SHP77 (cell line): ENCODE measurements around the gene HSPG2.
"Not testable (repeated sequence)": the region's sequence is repeated elsewhere in the genome, so short reads cannot be mapped to it uniquely, and the experiment has no call there.

Source experiments
- DNase-seq, 2 experiments: peaks; one replicate each; lab custom pipeline; 2025; lab: John Stamatoyannopoulos, UW

The HSPG2 gene

DNA sequence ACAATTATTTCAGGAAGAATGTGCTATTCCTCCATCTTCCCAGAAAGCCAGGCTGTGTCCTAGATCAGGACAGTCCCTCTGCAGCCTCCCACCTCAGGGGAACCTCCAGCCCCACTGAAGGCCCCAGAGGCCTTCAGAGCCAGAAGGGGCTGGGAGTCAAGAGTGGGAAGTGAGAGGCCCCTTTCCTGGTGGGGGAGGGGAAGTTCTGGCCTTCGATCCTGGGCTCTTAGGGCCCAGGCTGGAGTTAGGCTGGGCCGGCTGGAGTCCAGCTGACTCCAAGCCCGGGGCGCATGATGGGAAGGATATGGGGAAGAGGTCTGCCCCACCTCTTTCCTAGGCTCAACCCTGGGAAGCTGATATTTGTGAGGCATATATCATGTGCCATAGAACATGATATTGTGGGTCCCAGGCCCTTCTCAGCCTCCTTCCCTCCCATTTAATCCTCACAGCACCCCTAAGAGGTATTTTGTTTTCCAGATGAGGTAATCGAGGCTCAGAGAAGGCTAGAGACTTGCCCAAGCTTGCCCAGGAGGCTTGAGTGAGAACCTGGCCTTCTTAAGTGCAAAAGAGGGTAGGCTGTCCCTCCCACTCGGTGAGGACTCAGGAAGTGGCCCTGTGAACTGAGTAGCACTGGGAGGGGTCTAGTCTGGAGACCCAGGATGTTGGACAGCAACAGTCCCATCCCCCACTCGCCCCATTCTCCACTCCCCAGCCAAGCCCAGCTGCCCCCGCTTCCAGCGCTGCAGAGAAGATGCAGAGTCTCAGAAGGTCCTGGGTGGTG, 18.6 kb upstream of the HSPG2 start:
- no peak for DNase-seq

DNA sequence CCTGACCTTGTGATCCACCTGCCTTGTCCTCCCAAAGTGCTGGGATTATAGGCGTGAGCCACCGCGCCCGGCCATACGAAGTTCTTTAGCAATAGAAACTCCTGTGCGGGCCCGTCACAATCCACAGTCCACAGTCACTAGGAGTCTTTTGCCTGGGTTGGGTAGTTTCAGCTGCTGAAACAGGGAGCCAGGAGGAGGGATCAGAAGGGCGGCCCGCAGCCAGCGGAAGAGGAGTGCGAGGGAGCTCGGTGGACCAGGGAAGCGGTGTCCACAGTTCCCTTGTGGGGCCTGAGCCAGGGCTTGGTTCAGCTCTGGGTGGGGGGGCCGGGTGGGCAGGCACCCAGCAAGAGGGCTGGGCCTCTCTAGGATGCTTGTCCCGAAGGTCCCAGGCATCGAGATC, 17.9 kb upstream of the HSPG2 start:
- DNase-seq: no peak

DNA sequence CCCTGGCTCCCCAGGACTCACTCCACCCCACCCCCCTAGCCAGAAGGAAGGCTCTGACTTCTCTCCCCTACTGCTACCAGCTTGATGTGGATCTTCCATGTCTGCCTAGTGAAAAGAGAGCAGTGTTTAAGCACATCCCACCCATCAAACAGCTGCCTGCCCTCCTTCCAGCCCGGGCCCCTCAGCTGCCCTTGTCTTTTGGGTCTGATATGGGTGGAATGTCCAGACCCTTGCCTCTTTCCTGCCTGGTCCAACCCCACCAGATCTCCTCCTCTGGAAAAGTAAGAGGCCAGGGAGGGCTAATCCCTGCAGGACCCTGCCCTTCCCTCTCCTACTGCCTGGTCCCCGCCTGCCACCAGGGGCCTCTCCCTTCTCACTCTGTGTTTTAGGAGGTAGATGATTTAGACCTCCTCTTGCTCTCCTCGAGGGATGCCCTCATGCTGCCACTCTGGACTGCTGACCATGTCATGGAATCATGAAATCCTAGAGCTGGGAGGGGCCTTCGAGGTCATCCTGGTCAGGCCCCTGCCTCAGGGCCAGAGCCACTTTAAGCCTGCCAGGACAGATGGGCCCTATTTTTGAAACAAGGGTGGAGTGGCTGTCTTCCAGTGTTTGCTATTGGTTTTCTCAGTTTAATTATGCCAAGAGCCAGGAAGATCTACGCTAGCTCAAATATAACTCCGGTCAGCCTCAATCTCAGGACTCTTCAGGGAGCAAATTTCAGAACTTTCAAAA, 15.8 kb upstream of the HSPG2 start:
- no peak for DNase-seq

DNA sequence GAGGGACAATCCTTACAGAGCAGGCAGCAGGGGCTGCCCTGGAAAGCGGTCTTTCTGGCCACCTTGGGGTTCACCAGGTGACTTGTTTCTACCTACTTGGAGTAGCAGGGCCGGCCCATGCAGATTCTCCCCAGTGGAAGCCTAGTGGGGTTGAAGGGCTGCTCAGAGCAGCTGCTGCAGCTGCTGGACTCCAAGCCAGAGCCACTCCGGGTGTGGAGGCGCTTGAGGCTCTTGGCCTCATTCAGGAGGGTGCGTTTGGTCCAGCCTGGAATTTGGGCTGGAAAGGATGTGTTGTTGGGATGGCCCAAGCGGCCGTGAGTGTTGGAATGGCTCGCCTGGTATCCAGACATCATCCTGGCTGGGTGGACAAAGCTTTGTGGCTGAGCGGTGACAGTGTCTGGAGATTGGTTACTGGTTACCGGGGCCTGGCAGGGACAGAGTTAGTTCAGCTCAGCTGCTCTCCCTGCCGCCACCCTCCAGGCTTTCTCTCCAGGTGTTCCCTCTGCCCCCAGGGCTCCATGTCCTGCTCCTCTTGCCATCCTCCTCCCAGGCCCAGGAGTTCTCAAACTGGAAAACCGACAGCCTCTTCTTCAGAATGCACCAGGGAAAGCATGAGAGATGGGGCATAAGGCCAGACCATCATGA, 14.2 kb upstream of the HSPG2 start:
- no peak for DNase-seq

DNA sequence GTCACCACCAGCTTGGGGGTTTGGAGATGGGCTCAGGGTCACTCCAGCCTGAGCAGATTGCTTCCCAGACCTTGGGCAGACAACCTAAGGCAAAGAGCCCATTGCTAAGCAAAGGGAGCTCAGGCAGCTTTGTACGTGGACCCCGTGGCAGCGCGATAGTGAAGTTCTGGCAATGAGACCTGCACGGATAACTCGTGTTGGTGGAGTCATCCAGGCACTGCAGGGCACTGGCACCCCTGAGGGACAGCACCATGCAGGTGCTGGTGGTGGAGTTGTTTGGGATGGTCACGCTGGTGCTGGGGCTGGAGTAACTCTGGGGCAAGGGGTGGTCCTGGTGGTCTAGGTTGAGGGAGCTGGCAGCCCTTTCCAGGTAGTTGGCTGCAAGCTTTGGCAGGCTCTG, 13.6 kb upstream of the HSPG2 start:
- no peak for DNase-seq

DNA sequence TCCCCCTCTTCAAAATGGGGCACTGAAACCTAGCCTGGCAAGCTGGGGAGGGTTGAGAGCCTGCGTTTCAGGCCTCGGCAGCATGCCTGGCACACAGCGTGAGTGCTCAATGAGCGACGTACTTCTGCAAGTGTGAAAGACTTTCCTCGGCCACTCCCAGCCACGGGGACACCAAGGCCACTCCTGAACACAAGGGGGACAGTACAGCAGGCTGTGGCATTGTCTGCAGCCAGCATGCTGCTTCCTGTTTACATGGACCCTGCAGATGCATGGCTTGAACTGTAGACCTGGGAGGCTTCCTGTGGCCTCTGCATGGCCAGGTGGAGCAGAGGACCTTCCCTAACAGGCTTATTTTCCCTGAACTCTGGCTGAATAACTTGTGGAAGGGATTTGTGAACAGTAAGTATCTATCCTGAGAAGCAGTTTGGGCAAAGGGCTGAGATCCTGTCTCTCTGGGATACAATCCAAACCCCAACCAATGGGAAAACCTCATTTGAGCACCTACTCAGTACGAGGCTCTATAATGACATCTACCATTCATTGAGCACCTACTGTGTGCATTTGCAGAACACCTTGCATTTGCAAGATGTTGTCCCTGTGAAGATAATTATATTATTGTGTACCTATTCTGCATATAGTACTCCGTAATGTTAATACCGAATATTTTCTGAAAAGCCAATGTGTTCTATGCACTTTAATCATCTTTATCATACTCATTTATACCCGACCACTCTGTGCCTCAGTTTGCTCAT, 9.9 kb upstream of the HSPG2 start:
- no peak for DNase-seq

DNA sequence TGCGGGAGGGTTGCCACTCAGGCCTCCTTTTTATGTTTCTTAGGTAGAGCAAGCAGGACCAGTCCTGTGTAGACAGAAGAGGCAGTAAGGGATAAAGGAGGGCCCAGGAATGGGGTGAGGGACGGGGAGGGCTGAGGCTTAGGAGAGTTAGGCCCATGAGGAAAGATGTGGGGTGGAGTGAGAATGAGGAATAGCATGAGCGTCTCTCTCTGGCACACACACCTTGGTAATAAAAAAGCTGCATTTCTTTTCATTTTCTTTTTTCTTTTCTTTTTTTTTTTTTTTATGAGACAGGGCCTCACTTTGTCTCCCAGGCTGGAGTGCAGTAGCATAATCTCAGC, 7.6 kb upstream of the HSPG2 start:
- no peak for DNase-seq

DNA sequence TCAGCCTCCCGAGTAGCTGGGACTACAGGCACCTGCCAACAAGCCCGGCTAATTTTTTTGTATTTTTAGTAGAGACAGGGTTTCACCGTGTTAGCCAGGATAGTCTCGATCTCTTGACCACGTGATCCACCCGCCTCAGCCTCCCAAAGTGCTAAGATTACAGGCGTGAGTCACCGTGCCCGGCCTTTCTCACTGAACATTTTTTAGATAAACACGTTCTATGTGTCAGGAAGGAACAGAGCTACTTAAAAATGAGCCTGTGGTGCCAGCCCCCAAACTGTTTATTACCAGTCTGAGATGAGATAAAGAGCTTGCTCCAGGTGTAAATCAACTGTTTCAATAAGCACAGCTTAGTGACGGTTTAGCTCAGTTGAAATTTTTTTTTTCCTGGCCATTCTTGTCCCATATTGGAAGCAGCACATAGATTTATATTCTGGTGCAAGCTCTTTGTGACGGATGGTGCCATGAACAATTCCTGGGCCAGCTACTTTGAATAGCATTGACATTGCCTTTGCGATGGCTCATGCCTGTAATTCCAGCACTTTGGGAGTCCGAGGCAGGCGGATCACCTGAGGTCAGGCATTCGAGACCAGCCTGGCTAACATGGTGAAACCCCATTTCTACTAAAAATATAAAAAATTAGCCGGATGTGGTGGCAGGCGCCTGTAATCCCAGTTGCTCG, 6.0 kb upstream of the HSPG2 start:
- not testable (repeated sequence) for DNase-seq

DNA sequence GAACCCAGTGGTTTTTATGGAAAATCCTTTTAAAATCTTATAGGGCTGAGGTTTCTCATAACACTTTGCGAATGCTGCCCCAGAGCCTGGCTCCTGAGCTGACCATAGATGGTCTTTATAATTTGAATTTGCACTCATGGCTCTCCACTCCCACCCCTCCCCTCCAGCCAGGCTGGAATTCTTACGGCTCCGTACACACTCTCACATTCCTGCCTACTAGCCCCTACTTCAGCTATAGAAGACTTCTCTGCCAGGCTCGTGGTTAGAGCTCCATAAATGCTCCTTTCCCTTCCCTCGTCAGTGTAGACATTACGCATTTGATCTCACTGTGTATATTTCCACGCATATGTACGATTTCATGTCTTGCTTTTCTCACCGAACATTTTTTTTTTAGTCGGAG, 5.4 kb upstream of the HSPG2 start:
- DNase-seq: no peak

DNA sequence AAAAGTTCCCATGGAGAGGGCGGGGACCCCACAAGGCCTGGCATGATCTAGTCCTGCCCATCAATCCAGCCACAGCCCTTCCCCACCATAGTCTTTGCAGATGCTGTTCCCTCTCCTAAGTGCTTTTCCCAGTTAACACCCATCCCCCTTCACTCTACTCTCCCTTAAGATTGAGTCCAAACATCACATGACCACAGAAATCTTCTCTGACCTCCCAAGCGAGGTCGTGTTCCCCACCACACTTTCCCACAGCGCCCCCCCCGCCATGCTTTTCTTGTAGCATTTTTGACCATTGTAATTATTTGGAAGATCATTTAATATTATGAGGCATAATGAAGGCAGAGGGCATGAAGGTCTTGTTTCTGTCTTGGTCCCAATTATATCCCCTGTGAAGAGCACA, 4.3 kb upstream of the HSPG2 start:
- DNase-seq: no peak

DNA sequence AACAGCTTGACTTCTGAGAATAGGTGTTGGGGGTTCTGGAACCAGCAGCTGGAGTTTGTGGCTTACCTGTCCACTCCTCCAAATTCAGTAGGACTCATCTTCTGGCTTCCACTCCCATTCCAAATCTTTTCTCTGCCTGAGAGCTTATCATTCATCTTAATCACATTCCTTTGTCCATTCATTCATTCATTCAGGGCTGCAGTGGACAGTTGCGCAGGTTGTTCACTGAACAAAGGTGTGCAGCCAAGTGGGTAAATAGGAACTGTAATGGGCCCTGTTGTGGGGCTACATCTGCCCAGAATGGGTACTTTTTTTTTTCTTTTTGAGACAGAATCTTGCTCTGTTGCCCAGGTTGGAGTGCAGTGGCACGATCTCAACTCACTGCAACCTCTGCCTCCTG, 3.4 kb upstream of the HSPG2 start:
- no peak for DNase-seq

DNA sequence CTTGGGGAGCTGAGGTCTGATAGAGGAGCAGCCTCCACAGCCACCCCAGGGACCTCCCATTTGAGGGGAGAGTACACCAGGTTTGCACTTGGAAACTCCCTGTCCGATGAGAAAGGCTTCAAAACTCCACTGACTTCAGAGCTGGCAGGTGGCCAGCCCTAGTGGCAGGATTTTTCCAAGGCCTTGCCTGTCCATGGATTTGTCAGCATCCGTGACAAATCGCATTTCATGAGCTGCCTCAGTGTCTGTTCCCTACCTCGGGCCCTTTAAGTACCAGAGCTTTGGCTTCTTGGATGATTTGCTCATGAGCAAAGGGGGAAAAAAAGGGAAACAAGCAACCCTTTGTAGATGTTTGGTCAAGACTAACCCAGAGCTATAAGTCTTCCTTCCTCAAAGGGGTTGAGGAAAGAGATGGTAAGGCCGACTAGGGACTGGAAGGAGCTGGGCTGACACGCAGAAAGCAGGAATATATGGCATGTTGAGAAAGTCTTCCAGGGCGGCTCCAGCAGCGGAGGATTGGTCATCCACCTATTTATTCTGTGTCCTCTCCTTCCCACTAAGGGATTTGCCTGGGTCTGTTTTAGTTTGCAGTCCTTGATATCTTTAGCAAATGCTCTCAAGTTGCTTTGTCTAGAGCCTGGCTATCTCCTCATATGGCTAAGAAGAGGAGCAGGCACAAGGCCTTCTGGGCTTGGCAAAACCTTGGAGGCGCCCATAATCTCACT, 2.7 kb upstream of the HSPG2 start:
- DNase-seq: peak; percentile 21 to 38

DNA sequence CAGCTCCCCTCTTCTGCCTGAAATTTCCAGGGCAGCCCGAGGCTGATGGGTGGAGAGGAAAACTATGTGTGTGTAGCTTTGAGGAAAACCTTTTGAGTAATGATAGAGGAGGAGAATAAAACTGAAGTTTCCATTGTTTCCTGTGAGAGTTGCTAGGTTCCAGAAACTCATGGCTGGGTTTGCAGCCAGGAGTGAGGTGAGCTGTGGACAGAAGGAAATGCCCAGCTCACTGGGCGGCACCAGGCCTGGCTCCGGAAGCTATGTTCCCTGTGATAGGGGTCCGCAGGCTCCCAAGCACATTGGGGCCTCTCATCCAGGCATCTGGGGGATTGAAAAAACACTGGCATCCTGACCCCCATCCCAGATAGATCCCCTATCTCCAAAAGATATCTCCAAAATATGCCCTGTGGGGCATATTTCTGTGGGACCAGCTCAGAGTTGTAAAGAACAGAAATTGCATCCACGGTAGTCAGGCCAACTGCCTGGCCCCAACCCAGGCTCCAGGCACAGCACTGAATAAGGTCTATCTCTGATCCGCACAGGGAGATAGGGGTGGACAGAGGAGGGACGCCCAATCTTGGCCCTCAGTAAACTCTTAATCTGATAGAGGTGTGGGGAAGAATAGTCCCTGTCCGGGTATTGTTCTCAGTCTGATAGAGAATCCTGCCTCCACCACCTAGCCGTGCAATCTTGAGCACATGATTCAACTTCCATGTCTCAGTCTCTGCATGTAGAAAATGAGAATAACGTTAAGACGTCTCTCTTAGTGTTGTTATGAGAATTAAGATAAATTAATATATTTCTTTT, 1.8 kb upstream of the HSPG2 start:
- DNase-seq: no peak

DNA sequence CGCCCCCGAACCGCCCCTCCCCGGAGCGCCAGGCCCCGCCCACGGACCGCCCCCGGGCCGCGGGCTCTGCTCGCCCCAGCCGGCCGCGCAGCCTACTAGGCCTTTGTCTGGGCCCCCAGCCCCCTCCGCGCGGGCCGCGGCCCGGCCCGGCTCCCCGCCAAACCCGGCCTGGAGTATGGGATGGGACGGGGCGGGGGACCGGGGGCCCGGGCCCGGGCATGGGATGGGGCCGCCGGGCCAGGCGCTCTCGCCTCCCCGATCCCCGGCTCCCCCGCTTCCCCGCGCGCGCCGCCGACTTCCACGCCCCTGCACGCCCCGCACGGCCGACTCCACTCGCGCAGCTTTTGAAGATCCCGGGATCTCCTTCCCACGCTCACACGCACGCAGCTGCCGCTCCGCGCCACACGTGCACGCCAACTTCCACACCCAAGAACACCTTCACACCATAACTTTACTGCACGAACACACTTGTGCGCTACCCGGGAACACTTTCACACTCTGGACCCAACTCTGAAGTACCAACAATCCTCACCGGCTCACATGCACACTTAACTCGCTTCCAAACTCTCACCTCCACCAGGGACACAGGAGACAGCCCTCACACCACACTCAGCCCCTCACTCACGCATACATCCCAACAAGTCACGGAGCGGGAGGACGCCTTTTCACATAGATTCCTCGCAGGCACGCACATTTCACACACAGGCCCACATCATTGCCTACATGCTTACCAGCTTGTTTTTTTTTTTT, 437 bp upstream of the HSPG2 start:
- peak; percentile 38 to 55 for DNase-seq

DNA sequence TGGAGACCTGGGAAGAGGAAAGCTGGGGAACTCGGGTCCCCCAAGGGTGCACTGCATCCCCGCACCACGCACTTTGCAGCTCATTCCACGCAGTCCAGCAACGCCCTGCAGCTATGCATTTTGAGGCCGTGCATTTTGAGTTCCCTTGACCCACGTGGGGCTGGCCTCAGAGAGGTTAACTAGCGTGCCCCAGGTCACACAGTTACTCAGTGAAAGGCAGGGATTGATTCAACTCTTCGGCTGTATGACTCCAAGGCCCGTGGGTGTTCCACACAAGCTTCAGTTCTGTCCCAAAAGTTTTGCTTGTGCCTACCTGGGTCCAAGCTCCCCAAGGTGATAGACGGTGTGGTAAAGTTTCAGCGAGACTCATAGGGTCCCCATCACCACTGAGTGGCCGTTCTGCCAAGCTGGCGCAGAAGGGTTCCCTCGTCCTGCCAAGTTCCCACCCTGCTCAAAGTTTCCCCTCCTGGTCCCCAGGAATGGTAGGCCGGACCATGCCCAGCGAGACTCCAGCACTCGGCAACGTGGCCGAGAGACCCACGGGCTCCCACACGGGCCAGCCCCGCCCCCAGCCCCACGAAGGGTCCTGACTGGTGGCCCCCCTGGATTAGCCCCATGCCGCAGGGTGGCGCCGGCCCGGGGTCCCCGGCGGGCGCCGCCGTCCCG, 611 bp downstream of the HSPG2 start:
- no peak for DNase-seq

DNA sequence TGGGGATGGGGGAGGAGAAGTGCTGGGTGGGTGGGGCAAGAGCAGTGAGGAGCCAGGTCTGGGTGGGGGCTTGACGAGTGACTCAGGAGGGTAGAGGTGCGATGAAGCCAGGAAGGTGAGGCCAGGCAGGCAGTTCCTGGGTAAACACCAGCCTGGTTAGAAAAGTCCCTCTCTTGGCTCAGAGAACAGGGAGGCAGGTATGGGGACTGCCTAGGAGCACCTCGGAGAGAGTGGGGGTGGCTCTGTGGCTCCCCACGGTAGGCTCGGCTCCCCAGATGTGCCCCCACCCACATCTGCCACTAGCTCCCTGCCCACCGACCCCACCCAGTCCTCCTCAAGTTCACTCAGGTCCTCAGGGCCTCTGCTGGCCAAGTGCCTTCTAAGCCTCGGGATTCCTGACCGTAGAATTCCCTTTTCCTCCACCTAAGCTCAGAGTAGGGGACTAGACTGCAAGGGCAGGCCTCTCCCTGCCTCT, 1.2 kb downstream of the HSPG2 start:
- DNase-seq: no peak

DNA sequence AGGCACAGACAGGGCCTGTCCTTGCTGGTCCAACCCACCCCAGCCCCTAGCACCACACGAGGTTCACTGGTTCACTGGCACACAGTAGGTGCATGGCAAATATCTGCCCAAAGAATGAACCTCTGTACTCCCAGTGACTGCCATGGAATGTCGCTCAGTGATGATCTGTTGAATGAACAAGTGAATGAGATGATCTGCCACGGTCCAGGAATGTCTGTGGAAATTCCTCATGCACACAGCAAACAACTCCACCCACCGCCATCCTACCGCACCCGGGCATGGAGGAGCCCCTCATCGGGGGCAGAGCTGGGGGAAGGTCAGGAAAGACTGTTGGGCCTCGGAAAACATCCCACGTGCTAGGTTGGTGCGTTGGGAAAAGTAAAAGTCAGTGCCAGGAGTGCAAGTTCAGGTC, 1.7 kb downstream of the HSPG2 start:
- no peak for DNase-seq

DNA sequence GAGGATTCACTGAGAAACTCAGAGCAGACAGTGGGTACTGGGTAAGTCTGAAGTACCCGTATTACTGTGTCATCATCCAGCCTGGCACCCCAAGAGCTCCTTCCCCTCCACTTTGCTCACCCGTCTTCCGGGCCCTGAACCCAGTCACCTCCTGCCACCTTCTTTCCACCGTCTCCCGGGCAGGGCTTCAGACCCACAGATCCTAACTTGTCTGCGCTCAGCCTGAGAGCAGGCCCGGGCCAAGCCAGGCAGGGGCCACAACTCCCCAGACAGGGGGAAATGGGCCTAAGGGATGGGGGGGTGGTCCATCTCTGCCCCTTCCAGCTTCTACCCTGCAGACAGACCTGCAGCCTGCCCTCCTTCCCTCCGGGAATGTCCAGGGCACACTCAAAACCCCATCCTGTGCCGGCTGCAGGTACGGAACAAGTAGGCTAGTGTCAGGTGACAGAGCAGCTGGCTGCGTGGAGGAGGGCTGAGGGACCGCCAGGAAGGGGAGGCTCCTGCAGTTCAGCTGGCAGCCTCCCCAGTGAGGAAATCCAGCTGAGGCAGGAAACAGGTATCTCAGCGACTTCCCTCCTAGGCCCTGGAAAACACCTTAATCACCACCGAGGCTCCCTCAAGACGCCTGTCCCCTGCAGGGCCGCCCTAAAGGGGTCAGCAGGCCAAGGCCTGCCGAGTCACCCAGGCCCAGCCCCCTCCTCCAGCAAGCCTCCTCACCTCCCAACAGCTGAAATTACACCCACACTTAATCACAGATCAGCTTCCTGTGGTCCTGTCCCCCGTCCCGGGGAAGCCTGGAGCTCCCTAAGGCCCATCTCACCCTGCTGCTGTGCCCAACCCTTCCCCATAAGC, 3.5 kb downstream of the HSPG2 start:
- DNase-seq: peak; percentile 34 to 64
